ENCODE results near the gene HOOK1. TPM values are rescaled to one million over a fixed set of nuclear protein-coding genes. Genes with fewer than 3 reads are reported as not detected.

HOOK1 gene
- total RNA-seq, 1 donor from 2014 or later = 2.1 TPM

- Mint-ChIP-seq H3K4me1 (peaks cover 31% of the 10 kb centered on the region), H3K4me3 (no peak overlapping the region), H3K27ac (ENCODE audit: unreplicated experiment) (no peak overlapping the region), H3K36me3 (ENCODE audit: low read depth) (no peaks in the 10 kb centered on the region), H3K9me3 (no peaks in the 10 kb centered on the region), H3K27me3 (ENCODE audit: low read depth) (no peaks in the 10 kb centered on the region)
- no peak for DNase-seq (ENCODE audit: low read depth, low spot score)
- TF ChIP-seq, protein P1, sequence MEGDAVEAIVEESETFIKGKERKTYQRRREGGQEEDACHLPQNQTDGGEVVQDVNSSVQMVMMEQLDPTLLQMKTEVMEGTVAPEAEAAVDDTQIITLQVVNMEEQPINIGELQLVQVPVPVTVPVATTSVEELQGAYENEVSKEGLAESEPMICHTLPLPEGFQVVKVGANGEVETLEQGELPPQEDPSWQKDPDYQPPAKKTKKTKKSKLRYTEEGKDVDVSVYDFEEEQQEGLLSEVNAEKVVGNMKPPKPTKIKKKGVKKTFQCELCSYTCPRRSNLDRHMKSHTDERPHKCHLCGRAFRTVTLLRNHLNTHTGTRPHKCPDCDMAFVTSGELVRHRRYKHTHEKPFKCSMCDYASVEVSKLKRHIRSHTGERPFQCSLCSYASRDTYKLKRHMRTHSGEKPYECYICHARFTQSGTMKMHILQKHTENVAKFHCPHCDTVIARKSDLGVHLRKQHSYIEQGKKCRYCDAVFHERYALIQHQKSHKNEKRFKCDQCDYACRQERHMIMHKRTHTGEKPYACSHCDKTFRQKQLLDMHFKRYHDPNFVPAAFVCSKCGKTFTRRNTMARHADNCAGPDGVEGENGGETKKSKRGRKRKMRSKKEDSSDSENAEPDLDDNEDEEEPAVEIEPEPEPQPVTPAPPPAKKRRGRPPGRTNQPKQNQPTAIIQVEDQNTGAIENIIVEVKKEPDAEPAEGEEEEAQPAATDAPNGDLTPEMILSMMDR (conservative IDR thresholded peaks at IDR 0.05) = no peak
Measured at GRCh38 chr1:59768792-59769735, 45.7 kb upstream of the HOOK1 start.

DNA sequence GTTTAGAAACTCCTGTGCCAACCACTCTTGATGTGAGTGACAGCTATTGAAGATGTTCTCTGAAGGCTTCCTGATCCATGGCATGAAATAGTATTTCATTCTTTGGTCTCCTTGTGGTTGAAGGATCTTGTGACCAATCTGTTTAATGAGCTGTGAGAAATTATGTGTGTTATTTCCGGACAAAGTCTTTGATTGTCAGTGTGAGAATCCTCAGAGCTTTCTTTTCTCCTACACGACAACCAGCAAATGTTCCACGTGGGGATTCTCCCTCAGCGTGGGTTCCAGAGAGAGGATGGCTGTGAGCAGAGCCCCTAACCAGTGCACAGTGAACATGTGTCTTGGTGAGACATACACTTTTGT is 45.0 kb upstream of the HOOK1 start:
- Mint-ChIP-seq H3K9me3 (no peaks in the 10 kb centered on the region), H3K4me3 (no peak overlapping the region), H3K27me3 (ENCODE audit: low read depth) (no peaks in the 10 kb centered on the region), H3K36me3 (ENCODE audit: low read depth) (no peaks in the 10 kb centered on the region), H3K27ac (ENCODE audit: unreplicated experiment) (no peak overlapping the region), H3K4me1 (peaks cover 29% of the 10 kb centered on the region)
- DNase-seq (ENCODE audit: low read depth, low spot score) = no peak
- TF ChIP-seq, protein P1 (conservative IDR thresholded peaks at IDR 0.05) = no peak

DNA sequence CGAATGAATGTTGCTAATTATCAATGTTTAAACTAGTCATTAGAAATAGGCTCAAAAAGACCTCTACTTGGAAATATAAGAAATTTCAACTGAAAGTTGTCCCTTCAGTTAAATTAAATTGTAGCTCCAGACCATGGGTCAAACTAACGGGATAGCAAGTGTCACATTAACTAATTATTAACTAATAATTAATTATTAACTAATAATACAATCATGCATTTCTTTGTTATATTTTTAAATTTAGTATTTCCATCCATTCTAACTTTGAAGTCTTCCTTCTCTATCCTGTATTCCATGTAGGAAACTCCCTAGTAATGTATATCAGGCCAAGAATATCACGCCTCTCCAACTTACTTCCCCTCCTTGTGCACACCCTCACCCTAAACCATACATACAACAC is 43.4 kb upstream of the HOOK1 start:
- no peak overlapping the region for H3K4me3 Mint-ChIP-seq
- peaks cover 15% of the 10 kb centered on the region for H3K4me1 Mint-ChIP-seq
- H3K27me3 Mint-ChIP-seq (ENCODE audit: low read depth) = no peaks in the 10 kb centered on the region
- H3K9me3 Mint-ChIP-seq = no peaks in the 10 kb centered on the region
- H3K27ac Mint-ChIP-seq (ENCODE audit: unreplicated experiment) = no peak overlapping the region
- TF ChIP-seq, protein P1 (conservative IDR thresholded peaks at IDR 0.05) = no peak
- H3K36me3 Mint-ChIP-seq (ENCODE audit: low read depth) = no peaks in the 10 kb centered on the region
- DNase-seq (ENCODE audit: low read depth, low spot score) = no peak

DNA sequence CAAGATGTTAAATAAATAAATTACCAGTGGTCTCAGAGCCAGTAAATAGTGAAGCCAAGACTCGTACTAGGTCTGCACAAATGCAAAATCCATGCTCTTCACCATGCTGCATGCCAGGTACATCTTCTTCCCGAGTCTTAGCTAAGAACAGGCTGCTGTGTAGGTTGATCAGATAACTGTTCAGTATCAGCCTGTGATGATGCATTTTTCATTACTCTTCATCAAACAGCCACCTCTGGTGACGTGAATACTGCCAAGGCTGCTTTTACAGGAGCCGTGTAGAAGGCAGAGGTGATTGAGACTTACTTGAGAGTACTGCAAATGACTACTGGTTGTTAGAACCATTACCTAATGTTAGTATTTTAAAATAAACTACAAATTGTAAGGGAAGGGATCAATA is 39.3 kb upstream of the HOOK1 start:
- DNase-seq (ENCODE audit: low read depth, low spot score) = no peak
- Mint-ChIP-seq H3K4me3 (no peak overlapping the region), H3K9me3 (no peaks in the 10 kb centered on the region), H3K27me3 (ENCODE audit: low read depth) (no peaks in the 10 kb centered on the region), H3K36me3 (ENCODE audit: low read depth) (no peaks in the 10 kb centered on the region), H3K4me1 (no peaks in the 10 kb centered on the region), H3K27ac (ENCODE audit: unreplicated experiment) (no peak overlapping the region)
- TF ChIP-seq, protein P1 (conservative IDR thresholded peaks at IDR 0.05) = no peak

DNA sequence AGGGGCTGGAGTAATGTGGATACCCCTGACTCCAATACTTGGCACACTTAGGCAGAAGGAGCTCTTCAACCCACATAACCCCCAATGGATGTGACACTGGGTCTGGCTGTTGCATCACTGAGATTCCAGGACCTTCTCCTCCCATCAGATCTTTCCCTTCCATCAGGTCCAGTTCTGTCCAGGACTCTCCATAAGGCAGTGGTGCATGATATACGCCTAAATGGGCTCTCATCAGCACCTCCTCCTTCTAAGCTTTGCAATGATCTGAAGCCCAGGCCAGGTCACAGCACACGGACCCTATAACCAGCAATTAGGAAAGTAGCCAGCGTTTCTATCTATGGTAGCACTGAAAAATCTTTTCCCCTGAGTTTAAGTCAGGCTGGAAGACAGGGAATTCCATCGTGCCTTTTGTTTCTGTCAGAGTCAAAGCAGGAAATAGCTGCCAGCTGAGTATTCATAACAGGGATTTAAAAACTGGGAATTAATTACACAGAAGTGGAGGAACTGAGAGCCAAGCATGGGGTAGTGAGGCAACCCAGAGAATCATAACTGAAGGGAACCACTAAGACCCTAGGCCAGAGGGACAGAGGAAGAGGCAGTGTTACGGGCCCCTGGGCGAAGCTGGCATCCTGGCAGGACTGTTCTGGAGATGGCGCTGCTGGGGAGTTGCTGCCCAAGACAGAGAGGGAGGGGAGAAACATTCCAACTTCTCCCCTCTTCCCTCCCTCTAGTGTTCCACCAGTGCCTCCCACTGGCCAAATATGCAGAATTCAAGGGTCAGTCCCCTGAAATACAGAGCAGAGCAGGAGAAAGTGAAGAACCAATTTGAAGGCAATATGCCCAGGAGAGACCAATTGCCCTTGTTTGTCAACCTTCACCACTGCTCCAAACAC is 37.5 kb upstream of the HOOK1 start:
- H3K36me3 Mint-ChIP-seq (ENCODE audit: low read depth) = no peaks in the 10 kb centered on the region
- TF ChIP-seq, protein P1 (conservative IDR thresholded peaks at IDR 0.05) = no peak
- no peaks in the 10 kb centered on the region for H3K9me3 Mint-ChIP-seq
- no peaks in the 10 kb centered on the region for H3K4me1 Mint-ChIP-seq
- no peak for DNase-seq (ENCODE audit: low read depth, low spot score)
- H3K27ac Mint-ChIP-seq (ENCODE audit: unreplicated experiment) = no peak overlapping the region
- H3K27me3 Mint-ChIP-seq (ENCODE audit: low read depth) = no peaks in the 10 kb centered on the region
- no peak overlapping the region for H3K4me3 Mint-ChIP-seq
